ENCODE data around the gene PRKCE.

Gene PRKCE

DNA sequence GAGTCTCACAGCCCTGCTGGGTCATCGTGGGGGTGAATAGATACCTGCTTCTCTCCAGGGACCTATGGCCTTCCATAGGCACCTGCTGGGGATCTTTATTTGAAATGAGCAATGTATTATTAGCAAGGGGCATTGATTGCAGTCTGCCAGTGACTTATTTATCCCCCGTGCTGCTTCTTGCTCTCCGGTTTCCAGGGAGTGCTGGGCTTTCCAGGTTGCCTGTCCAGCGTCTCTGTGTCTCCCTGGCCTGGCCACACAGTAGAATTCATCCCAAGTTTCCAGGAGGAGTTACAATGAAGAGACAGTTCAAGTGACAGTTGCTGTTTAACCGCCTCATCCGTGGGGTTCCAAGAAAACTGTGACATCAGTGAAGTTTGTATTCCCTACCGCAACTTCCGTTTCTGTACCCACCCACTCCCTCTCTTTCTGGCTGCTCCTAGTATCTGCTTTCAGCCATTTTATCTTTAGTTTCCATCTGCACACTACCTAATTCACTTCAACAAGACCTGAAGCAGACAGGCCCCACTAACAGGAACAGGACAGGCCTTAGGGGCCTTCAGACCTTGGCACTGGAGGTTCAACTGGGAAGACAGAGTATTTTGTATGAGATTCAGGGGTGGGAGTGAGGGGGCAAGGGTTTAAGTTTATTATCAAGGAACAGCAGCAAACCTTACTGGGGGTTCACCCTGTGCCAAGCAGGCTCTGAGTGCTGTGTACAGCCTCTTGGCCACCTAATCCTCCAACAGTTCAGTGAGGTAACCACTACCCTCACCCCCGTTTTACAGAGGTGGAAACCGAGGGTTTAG is 134.8 kb downstream of the PRKCE start:
- DNase-seq: no peak

DNA sequence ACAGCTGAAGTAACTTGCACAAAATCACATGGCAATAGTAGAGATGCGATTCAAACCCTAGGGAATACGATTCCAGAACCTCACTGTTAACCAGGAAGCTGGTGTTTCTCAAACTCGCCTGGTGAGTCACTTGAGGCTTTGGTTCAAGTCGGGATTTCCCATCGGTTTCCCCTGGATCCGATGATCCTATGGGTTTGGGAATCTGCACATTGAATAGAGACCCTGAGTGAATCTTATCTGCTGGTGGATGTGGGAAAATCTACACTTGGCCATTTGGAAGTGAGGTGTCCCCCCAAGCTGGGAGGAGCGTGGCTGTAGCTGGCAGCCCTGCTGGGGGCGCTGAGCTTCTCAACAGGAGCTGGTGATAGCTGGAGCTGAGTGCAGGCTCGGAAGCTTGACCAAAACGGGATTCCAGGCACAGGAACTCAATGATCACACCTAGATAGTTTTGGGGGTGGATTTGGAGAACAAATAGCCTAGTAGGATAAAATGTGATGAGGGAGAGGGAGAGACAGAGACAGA is 135.4 kb downstream of the PRKCE start:
- DNase-seq: no peak

DNA sequence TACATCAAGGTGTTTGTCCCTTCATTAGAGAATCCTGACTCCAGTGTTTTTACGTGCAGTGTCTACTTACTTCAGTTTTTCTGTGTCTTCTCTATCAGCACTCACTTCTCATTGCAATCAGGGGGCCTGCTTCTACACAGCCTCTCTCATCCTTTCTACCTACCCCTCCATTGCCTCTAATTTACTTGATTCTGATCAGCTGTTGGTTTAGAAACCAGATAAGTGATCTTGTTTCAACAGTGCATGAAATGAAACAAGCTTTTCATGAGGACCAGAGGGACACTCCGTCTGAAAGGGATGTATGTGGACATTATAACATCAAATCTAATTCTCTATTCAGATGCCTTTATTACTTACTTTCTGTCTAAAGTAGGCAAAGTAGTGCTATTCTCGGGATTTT is 136.9 kb downstream of the PRKCE start:
- no peak for DNase-seq

DNA sequence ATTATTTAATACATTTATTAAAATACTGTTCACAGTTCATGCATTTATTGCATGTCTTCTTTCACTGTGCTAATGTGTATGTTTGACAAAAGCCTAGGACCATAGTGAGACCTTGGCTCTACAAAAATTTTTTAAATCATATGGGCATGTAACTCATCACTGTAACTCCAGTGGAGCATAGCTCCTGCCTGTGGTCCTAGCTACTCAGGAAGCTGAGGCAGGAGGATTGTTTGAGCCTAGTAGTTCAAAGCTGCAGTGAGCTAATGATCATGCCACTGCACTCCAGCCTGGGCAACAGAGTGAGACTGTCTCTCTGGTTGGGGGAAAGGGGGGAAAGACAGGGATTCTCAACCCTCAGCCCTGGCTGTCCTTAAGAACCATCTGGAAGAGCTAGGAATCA is 137.8 kb downstream of the PRKCE start:
- DNase-seq: no peak

DNA sequence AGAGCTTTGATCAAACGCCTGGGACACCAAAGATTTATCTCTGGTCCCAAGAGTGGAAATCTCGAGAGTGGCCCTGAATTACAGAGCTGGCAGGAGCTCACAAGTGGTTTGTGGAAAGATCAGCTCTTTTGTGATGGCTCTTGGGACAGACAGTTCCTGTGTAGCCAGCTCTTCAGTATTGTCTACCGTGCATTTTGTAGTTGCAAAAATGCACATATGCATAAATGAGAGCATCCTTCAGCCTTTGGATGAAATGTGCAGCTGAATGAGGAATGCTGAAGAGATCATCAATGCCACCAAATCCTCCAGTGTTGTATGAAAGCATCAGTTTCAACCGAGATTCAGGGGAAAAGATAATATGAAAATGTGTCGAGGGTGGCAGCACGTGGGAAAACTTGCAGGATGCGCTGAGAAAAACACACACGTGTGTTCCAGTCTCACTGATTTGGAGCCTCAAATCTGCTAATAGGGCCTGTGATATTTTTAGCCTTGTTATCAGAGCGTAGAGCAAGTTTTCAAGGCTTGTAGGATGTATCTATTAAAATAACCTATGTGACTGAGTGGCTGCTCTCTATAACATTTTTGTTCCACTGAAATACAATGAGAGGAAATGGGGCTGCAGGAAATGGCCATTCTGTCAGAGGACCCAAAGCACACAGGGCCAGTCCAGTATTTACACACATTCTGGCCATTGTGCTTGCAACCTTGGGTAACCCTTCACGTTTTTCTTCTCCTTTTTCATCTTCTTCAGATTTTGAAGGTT is 138.7 kb downstream of the PRKCE start:
- no peak for DNase-seq

DNA sequence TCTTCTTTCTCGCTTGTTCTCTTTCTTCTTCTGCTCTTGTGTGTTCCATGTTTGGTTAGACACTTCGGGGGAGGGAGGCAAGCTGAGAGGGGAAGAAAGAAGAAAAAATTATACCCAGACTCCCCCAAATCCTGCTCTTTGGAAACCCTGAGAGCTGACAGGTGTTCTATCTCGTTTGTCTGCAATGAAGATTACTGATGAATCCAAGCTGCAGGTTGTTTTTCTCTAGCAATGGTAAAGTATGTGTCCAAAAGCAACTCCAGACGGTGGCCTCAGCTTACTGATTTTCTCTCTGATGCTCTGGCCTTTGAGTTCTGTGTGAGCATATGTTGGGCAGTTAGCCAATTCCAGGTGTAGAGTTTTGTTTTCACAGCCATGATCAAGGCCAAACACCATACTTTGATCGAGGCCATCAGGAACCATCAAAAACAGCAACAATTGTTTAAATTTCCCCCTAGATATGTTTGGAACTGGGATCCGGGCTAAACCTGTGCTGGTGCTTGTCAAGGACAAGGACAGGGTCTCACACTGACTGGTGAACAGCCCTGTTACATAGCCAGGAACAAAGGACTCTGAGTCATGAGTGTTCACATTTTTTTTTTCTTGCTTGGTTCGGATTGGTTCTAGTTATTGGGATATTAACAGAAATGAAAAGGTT is 142.0 kb downstream of the PRKCE start:
- no peak for DNase-seq

DNA sequence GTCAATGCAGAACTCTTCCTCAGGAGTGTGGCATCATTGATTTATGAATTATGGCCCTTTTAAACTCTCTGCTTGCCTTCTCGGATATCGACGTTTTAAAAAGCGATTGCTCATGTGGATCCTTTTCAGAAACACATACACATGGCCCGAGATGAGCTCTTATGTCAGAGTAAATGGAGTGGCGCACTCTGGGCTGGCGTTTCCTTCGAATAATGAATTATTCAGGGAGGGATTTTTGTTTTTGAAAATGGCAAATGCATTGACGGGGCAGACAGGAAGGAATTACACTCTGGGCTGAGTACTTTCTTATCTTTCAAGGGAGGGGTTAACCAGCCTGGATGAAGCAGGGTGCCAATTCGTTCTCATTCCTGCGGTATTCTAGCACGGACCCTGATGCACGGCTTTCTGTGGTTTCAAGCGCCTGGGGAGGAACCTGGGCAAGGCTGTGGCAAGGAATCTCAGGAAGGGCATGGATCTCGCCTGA is 142.7 kb downstream of the PRKCE start:
- DNase-seq: no peak

DNA sequence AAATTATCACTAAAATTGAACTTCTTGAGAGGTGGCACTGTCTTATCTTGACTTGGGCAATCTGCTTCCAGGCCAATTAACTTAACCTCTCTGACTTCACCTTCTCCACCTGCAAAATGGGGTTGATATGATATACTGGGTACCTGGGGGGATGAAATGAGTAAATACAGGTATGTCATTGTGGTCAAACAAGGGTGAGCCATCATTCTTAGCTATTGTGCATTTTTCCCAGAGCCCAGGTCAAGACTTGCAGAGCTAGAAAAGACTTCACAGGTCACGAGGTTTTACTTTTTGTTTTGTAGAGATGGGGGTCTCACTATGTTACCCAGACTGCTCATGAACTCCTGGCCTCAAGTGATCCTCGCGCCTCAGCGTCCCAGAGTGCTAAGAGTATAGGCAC is 145.0 kb downstream of the PRKCE start:
- DNase-seq: no peak

DNA sequence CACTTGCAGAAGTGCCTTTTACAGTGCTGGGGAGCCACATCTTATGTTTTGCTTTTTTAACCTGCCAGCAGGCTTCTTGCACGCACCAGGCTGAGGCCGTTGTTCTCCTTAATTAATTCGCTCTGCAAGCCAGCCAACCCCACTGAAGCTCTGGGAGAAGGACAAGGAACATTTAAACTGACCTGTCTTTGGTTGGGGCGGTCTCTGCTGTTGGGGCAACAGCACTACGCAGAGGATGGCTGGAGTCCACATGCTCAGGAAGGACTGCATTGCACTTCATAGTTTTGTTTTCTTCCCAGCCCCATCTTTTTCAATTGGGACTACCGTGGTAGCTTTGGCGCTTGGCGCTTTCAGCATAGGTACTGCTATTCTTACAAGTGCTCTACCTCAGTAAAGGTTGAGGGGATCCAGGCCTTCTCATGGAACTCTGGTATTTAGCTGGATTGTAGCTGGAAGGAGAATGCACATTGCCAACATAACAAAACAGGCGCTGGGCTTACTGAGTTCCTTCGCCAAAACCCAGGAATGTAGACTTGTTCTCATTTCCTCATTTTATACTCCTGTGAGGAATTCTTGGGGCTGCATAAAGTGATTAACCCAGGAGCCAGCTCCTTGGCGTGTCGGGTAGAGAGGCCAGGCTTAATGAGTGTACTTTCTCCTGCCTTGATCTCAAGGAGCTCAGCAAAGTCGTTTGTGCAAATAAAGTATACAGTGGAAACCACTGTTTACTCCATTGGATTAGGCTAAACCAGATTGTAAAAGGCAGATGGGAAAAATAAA is 146.2 kb downstream of the PRKCE start:
- DNase-seq: no peak

DNA sequence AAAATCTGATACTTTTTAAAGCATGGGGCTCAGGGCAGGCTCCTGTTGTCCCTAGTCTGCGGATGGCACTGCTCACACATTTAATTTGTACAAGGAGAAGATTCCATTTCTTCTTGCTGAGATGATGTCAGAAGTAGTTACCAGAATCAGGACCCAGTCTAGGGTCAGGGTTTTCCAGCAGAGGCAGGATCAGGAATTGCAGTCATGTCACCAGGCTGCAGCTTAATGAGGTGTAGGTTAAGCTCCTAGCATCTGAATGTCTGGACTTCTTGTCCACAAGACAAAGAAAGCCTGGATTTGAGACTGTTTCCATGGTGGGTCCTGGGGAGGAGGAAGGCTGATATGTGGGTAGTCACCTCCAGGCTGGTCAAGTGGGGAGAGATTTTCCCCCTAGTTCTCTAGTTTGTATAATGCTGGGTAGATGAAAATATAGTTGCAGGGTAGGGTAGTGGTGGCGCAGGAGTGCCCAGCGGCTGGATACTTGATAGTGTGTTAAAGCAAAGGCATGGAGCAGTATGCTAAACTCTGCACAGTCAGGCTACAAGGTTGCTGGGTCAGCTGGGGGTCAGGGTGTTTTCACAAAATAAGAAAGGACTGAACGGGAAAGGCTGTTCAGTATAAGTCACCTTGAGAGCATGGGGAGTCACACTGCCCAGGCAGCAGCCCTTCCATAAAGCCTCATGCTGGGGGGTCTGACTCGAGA is 148.4 kb downstream of the PRKCE start:
- no peak for DNase-seq

DNA sequence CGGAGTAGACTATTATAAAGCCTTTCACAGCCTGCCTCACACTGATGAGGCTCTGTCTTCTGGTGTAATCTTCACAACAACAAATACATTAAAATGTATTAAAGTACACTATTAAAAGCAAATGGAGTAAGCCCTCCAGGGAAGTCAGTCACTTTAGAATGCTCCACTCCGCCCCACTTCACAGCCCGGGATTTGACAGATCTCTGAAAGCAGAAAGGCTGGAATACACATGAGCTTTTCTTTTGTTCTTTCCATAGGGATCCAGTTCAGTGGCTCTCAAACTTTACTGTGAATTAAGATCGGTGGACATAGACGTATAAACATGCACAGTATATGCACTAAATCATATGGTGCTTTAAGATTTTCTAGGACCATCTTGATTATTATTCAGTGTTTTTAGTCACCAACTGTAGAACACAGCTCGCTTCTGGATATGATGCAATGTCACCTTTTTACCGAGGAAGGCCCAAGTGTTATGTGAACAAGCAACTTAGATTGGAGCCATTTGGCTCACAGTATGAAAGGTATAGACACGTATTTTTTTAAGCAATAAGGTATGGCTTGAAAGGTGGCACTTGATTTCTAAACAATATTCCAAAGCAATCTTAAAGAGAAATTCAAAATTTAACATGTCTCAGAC is 151.1 kb downstream of the PRKCE start:
- no peak for DNase-seq

DNA sequence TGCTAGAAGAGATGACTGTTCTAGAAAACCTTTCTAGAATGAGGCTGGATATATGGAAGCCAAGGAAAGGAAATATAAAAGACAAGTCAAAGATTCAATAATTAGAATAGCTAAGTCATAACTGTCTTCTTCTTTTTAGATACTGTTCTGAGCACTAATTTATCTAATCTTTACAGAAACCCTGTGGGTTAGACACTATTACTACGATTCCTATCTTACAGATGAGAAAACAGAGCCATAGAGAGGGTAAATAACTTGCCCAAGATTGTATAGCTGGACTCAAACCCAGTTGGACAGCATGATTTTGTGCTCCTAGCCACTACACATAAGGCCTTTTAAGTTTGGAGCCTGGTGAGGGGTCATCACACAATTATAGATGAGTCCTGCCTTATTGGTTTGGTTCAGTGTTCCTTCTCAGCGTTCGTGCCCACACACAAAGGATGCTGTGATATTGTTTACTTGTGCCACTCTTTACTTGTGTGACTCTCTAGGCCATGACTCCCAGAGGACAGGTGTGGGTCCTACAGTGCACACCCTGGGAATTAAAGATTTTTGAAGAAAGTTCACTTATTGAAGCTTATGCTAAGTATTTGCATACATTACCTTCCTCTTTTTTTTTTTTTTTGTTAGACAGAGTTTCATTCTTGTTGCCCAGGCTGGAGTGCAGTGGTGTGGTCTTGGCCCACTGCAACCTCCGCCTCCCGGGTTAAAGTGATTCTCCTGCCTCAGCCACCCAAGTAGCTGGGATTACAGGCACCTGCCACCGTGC is 153.7 kb downstream of the PRKCE start:
- no peak for DNase-seq

DNA sequence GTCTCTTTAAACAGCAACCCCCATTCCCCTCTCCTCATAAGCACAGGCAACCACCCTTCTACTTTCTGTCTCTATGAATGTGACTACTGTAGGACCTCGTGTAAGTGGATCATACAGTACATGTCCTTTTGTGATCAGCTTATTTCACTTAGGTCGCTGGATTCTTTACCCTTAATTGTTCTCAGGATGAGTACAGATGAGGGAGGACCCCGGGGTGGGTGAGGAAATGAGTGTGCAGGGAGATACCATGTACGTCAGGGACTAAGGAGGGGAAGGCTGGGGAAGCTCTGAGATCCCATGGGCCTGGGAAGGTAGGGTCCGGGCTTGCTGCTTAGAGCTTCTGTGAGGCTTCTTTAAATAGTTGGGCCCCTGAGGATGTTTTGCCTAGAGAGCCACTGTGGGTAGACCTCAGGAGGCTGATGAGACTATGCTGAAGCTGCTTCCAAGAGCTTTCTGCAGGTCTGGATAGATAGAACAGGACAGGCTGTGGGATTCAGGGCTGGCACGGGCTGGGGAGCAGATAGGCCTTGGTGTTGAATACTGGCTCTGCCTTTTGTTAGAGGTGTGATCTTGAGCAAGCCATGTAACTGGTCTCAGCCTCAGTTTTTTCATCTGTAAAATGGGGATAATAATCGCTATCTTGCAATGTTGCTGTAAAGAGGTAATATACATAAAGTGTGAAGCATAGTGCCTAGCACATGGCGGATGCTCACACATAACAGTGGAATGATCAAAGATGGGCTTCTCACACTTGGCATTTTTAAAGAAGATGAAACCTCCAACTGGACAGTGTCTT is 155.3 kb downstream of the PRKCE start:
- no peak for DNase-seq

DNA sequence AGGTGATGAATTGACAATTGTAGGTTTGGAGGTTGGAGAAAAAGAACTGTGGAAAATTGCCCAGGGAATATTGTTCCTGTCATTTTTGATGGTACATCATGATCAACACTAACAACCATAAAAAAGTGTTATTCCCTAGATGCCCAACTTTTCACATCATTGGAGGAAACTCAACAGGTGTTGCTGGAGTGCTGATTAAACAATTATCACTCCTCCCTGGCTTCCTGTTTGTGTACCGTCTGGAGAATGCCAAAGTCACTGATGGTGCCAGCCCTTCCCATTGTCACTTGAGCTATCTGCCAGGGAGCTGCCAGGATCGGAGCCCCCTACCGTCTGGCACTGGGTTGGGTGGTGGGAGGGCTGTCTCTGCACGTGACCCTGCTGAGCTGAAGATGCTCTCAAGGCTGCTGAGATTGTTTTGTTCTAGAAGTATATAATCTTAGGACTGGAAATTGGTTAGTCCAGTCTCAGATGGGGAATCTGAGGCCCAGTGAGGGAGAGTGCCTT is 156.9 kb downstream of the PRKCE start:
- DNase-seq: no peak

DNA sequence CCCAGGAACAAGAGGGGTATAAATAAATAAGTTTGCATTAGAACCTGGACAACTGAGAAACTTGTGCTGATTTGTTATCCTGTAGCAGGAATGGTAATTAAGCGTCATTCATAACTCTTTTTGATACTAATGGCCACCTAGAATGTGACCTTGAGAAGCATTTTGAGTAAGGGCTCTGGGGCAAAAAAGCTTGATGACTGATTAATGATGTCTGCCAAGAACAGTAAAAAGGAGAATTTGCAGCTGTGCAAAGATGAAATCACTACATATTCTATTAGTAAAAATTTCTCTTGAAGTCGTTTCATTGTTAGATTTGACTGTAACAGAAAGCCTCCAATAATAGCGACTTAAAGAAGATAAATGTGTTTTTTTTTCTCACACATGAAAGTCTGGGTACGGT is 157.7 kb downstream of the PRKCE start:
- no peak for DNase-seq

DNA sequence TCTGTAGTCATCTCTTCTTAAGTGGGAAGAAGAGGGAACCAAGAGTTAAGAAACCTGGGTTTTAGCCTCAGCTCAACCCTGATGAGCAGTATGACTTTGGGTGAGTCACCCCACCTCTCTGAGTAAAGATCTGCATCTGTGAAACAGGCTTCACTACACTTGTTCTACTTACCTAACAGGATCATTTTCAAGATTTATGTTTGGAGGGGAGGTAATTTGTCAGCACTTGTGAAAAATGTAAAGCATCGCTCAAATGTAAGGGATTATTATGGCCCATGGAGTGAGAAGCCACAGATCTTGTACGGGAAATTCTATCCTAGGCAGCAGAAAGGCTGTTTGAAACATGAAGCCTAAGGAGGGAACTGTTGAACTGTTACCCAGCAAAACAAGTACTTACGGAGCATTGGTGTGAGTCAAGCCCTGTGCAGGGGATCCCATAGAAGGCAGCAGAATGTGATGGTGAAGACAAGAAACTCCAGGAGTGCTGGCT is 160.6 kb downstream of the PRKCE start:
- DNase-seq: no peak

DNA sequence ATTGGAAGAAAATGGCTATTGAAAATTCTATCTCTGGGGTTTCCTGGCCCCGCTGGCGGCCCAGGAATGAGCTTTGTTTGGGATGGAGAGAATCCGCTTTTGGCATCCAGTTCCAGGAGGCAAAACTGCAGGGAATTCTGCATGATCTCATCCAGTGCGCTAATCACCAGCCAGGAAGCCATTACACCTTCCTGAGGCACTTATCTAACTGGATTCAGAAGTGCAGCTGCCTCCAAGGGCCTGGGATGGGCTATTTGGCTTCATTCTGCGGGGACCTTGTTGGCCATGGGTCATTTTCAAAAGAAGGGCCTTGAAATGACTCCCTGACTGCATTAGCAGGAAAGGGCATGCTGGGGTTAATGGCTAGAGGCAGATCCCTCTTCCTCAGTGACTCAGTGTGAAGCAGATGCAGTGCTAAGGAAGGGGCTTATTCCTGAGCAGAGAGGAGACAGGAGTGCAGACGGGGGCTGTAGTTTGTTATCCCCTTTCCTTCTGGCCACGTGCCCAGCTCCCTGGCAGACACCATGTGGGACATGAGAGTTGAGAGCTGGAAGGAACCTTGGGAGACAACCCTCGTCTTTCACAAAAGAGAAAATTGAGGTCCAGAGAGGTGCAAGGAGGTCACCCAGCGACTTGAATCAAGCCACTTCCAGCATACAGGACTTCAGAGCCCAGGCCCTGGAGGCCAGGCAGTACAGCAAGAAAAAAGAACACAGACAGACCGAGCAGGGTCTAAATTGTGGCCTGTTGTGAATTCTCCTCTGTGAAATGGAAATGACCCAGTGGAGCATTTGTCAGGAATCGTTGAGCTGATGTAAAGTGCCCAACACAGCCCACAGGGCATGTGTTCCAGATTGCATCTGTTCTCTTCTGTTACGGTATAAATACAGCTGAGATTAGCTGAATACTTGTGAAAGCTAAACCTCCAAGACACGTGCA is 161.8 kb downstream of the PRKCE start:
- no peak for DNase-seq

DNA sequence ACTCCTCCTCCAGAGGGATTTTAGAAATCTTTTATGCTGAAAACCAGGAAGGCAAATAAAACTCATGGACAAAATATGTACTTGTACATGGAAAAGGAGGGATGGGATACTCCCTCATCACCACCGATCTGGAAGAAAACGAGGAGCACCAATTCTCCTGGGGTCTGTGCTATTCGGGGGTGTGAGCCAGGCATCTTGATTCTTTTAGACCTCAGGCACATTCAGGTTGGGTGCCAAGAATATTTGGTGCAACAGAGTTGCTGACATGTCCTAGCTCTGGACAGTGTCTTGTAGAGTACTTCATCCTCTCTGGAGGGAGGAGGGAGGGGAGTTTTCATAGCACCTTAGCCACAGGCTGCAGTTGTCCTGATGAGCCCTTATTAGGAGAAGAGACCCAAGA is 163.0 kb downstream of the PRKCE start:
- DNase-seq: no peak

Measured in NCI-H2081 treated with DMSO at 0.1 percent for 48 hours (cell line).